Measurements from ENCODE around the gene LOXL3. TPM values are rescaled to one million over a fixed set of nuclear protein-coding genes. Genes with fewer than 3 reads are reported as not detected.

The LOXL3 gene
- polyA plus RNA-seq, 4 donors: 0.22 to 2.9 (median 1.3) TPM

GRCh38 chr2:74507145-74507925 is 46.4 kb downstream of the LOXL3 start, which contains the start of gene PCGF1:
TSS of gene PCGF1 (minus strand) at chr2:74507695. CDS start at chr2:74507668, 27 bp downstream.
- DNase-seq (peak; percentile 99), FAIRE-seq (no peak)
- H3K27me3 ChIP-seq (ENCODE audit: control insufficient read depth in 3 of 3, insufficient read depth in 3 of 3, low read length in 3 of 3): peaks cover 0 to 49% (median 8%) of the 10 kb centered on the region in 3 donors
- peak within 1 kb of the TSS; percentile 70 to 87 (median 75) for H3K4me3 ChIP-seq (ENCODE audit: low read depth in 1 of 3, low read length in 3 of 3)
- peaks cover 3 to 35% (median 9%) of the 10 kb centered on the region in 3 donors for H3K4me1 ChIP-seq (ENCODE audit: control insufficient read depth in 3 of 3, insufficient read depth in 2 of 3, low read depth in 1 of 3, low read length in 2 of 3)
- H3K36me3 ChIP-seq (ENCODE audit: control insufficient read depth in 3 of 3, insufficient read depth in 2 of 3, low read depth in 1 of 3, low read length in 3 of 3): peaks cover 0 to 21% (median 0%) of the 10 kb centered on the region in 3 donors
- WGBS, 3 donors: 0 to 1% (median 0%) methylated on average over 51 to 56 of the region's 56 CpGs
- peak within 1 kb of the TSS; percentile 91 to 100 (median 97) for H3K27ac ChIP-seq (ENCODE audit: low read depth in 1 of 3, low read length in 2 of 3)
- H3K9me3 ChIP-seq (ENCODE audit: control insufficient read depth in 2 of 2, insufficient read depth in 1 of 2, low read depth in 1 of 2, low read length in 1 of 2): no peaks in the 10 kb centered on the region

DNA sequence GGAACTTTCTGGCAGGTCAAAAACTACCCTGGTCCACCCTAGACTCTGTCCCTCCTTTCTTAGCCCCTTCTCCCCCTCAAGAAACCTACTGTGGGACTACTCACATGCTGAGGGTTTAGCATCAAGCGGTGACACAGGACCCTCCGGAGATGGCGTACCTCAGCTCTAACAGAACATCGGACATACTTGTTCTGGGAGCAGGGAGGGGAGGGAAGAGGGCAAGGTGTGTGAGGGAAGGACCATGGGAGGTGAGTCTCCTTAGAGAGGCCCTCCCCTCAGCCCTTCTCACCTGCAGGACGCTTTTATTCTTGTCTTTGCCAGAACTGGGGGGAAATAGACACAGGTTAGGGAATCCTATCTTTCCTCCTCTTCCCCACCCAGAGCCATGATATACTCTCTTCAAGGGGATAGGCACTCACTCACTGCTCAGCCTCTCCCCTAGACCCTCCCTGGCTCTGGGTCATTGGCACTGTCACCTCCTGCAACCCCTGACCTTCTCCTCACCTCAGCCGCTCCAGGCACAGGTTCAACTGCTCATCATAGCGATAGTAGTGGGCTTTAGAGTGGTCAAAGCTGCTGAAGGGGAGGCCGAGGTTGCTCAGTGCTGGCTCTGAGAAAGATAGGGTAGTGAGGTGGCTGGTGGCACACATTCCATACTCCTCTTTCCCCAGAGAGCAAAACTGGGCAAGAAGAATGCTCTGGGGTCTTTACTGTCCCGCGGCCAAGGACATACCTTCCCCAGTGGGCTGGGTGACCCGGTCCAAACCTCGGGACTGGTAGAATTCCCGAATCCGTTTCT is 48.1 kb downstream of the LOXL3 start:
- FAIRE-seq (no peak), DNase-seq (no peak)
- Histone ChIP-seq H3K27ac (ENCODE audit: low read depth in 1 of 3, low read length in 2 of 3) (no peak overlapping the region), H3K27me3 (ENCODE audit: control insufficient read depth in 3 of 3, insufficient read depth in 3 of 3, low read length in 3 of 3) (peaks cover 0 to 40% (median 0%) of the 10 kb centered on the region in 3 donors), H3K4me1 (ENCODE audit: control insufficient read depth in 3 of 3, insufficient read depth in 2 of 3, low read depth in 1 of 3, low read length in 2 of 3) (peaks cover 3 to 46% (median 9%) of the 10 kb centered on the region in 3 donors), H3K4me3 (ENCODE audit: low read depth in 1 of 3, low read length in 3 of 3) (peak overlapping the region in 1 of 3 donors; percentile 33), H3K9me3 (ENCODE audit: control insufficient read depth in 2 of 2, insufficient read depth in 1 of 2, low read depth in 1 of 2, low read length in 1 of 2) (no peaks in the 10 kb centered on the region), H3K36me3 (ENCODE audit: control insufficient read depth in 3 of 3, insufficient read depth in 2 of 3, low read depth in 1 of 3, low read length in 3 of 3) (peaks cover 0 to 22% (median 0%) of the 10 kb centered on the region in 3 donors)
- WGBS, 3 donors: 80 to 92% (median 91%) methylated on average over 14 of the region's 14 CpGs

DNA sequence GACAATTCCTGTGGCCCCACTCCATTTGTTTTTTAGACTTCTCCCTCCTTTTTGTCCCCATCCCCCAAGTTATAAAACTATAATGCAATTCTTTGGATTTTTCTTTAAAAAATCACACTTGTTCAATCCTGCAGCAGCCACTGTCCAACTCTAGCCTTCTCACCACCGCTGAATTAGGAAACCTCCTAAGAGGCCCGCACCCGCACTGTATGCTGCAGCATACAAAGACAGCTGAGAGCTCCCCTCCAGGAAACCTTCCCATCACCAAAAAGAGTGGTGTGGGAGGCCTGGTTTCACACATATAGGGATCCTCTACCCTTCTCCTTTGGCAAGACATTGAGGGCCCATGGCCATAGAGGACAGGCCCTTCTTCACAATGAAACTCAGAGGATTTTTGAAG is 49.2 kb downstream of the LOXL3 start:
- H3K27me3 ChIP-seq (ENCODE audit: control insufficient read depth in 3 of 3, insufficient read depth in 3 of 3, low read length in 3 of 3): peaks cover 0 to 37% (median 0%) of the 10 kb centered on the region in 3 donors
- peaks cover 3 to 53% (median 9%) of the 10 kb centered on the region in 3 donors for H3K4me1 ChIP-seq (ENCODE audit: control insufficient read depth in 3 of 3, insufficient read depth in 2 of 3, low read depth in 1 of 3, low read length in 2 of 3)
- 94 to 97% (median 95%) methylated on average over 3 of the region's 3 CpGs for WGBS, 3 donors
- no peaks in the 10 kb centered on the region for H3K9me3 ChIP-seq (ENCODE audit: control insufficient read depth in 2 of 2, insufficient read depth in 1 of 2, low read depth in 1 of 2, low read length in 1 of 2)
- peak overlapping the region in 2 of 3 donors; percentile 82 to 85 for H3K4me3 ChIP-seq (ENCODE audit: low read depth in 1 of 3, low read length in 3 of 3)
- peak overlapping the region in 1 of 3 donors; percentile 98 for H3K27ac ChIP-seq (ENCODE audit: low read depth in 1 of 3, low read length in 2 of 3)
- H3K36me3 ChIP-seq (ENCODE audit: control insufficient read depth in 3 of 3, insufficient read depth in 2 of 3, low read depth in 1 of 3, low read length in 3 of 3): peaks cover 0 to 27% (median 0%) of the 10 kb centered on the region in 3 donors
- DNase-seq: no peak
- no peak for FAIRE-seq

DNA sequence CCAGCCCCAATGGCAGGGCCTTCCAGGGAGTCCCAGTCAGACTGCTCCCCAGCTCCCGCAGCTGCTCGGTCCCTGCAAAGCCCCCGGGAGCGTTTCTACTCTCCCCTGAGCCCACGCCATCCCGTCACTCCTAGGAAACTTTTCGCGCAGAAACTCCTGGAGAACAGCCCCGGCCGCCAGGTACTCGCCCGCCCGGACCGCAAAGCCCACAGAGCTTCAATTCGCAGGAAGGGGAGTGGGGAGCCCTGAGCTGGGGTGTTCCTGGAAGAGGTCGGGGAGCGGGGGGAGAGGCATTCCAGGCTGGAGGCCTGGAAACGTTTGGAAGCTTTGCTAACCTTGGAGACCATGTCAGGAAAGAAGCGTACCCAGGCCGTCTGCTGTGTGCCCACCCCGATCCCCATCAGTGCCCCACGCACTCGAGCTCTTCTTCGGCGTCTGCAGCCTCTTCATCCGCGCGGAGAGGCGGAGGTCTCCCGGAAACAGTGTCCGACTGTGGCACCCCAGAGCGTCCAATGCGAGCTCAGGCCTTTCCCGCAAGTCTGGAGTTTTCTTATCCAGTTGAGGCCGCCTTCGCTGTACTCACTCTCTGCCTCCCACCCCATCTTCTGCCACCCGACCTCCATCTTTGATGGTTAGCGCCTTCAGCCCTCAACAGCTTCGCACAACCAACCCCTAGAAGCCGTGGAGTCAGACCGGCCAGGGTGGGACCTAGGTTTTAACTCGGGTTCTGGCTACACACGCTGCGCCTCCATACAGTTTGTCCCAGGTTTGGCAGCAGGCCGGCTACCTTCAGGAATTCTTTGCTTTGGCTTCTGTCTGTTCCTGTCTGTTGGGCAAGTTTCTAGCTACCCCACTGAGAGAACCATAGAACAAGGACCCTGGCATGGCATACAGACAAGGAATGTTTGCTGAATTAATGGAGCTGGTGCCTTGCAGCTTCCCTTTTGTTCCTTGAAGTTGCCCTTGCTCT is 50.0 kb downstream of the LOXL3 start:
- FAIRE-seq (no peak), DNase-seq (no peak)
- WGBS, 3 donors: 12 to 38% (median 26%) methylated on average over 43 to 45 of the region's 45 CpGs
- Histone ChIP-seq H3K27ac (ENCODE audit: low read depth in 1 of 3, low read length in 2 of 3) (peak overlapping the region; percentile 94 to 98 (median 97)), H3K27me3 (ENCODE audit: control insufficient read depth in 3 of 3, insufficient read depth in 3 of 3, low read length in 3 of 3) (peaks cover 0 to 39% (median 0%) of the 10 kb centered on the region in 3 donors), H3K9me3 (ENCODE audit: control insufficient read depth in 2 of 2, insufficient read depth in 1 of 2, low read depth in 1 of 2, low read length in 1 of 2) (no peaks in the 10 kb centered on the region), H3K36me3 (ENCODE audit: control insufficient read depth in 3 of 3, insufficient read depth in 2 of 3, low read depth in 1 of 3, low read length in 3 of 3) (peaks cover 0 to 27% (median 0%) of the 10 kb centered on the region in 3 donors), H3K4me3 (ENCODE audit: low read depth in 1 of 3, low read length in 3 of 3) (peak overlapping the region; percentile 3 to 85 (median 82)), H3K4me1 (ENCODE audit: control insufficient read depth in 3 of 3, insufficient read depth in 2 of 3, low read depth in 1 of 3, low read length in 2 of 3) (peaks cover 3 to 55% (median 9%) of the 10 kb centered on the region in 3 donors)

GRCh38 chr2:74502720-74503505 is 50.8 kb downstream of the LOXL3 start:
- Histone ChIP-seq H3K4me3 (ENCODE audit: low read depth in 1 of 3, low read length in 3 of 3) (peak overlapping the region; percentile 62 to 85 (median 82)), H3K36me3 (ENCODE audit: control insufficient read depth in 3 of 3, insufficient read depth in 2 of 3, low read depth in 1 of 3, low read length in 3 of 3) (peaks cover 0 to 29% (median 0%) of the 10 kb centered on the region in 3 donors), H3K4me1 (ENCODE audit: control insufficient read depth in 3 of 3, insufficient read depth in 2 of 3, low read depth in 1 of 3, low read length in 2 of 3) (peaks cover 3 to 57% (median 6%) of the 10 kb centered on the region in 3 donors), H3K9me3 (ENCODE audit: control insufficient read depth in 2 of 2, insufficient read depth in 1 of 2, low read depth in 1 of 2, low read length in 1 of 2) (no peaks in the 10 kb centered on the region), H3K27me3 (ENCODE audit: control insufficient read depth in 3 of 3, insufficient read depth in 3 of 3, low read length in 3 of 3) (peaks cover 0 to 39% (median 0%) of the 10 kb centered on the region in 3 donors), H3K27ac (ENCODE audit: low read depth in 1 of 3, low read length in 2 of 3) (peak overlapping the region; percentile 94 to 98 (median 97))
- peak; percentile 91 to 94 for DNase-seq
- FAIRE-seq: no peak
- WGBS, 3 donors: 0 to 2% (median 2%) methylated on average over 62 to 67 of the region's 67 CpGs

DNA sequence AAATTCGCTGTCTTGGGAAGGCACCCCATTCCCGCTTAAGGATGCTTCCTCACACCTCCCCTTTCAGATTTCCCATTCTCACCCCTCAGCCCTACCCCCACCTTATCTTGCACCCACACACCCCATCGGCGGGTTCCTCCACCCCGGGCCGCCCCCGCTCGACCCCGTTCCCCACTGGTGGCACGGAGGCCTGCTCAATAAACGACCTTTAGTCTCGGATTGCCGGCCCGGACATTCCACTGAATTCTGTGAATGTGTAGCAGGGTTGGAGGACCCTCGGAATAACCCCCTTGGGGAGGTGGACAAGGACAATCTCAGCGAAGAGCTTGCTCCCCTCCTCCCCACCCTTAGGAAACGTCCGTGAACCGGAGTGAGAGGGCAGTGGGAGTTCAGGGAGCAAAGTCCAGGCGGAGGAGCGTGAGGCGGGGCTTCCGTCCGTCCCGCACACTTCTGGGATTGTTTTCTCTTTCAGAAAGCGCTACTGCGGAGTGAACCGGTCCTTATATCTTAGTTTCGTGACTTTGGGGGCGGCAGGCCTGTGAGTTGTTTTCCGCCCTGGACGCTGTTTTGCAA is 51.5 kb downstream of the LOXL3 start:
- FAIRE-seq: no peak
- DNase-seq: peak; percentile 88 to 90
- H3K4me1 ChIP-seq (ENCODE audit: control insufficient read depth in 3 of 3, insufficient read depth in 2 of 3, low read depth in 1 of 3, low read length in 2 of 3): peaks cover 3 to 63% (median 6%) of the 10 kb centered on the region in 3 donors
- no peaks in the 10 kb centered on the region for H3K9me3 ChIP-seq (ENCODE audit: control insufficient read depth in 2 of 2, insufficient read depth in 1 of 2, low read depth in 1 of 2, low read length in 1 of 2)
- H3K4me3 ChIP-seq (ENCODE audit: low read depth in 1 of 3, low read length in 3 of 3): peak overlapping the region; percentile 62 to 85 (median 82)
- peaks cover 0 to 46% (median 0%) of the 10 kb centered on the region in 3 donors for H3K27me3 ChIP-seq (ENCODE audit: control insufficient read depth in 3 of 3, insufficient read depth in 3 of 3, low read length in 3 of 3)
- 11 to 18% (median 14%) methylated on average over 32 of the region's 32 CpGs for WGBS, 3 donors
- H3K27ac ChIP-seq (ENCODE audit: low read depth in 1 of 3, low read length in 2 of 3): peak overlapping the region; percentile 94 to 98 (median 97)
- peaks cover 0 to 35% (median 0%) of the 10 kb centered on the region in 3 donors for H3K36me3 ChIP-seq (ENCODE audit: control insufficient read depth in 3 of 3, insufficient read depth in 2 of 3, low read depth in 1 of 3, low read length in 3 of 3)
